NCI-H460 (cell line): ENCODE measurements around the gene MATN4. TPM values are rescaled to one million over a fixed set of nuclear protein-coding genes. Genes with fewer than 3 reads are reported as not detected.
"Not testable (repeated sequence)": the region's sequence is repeated elsewhere in the genome, so short reads cannot be mapped to it uniquely, and the experiment has no call there.

ENCODE experiments used
- DNase-seq: peaks from one replicate; pipeline ENCODE4 v3.0.0-alpha.2; 2016; ENCODE audit warnings: low read depth; ENCODE audit errors: extremely low read depth
- polyA plus RNA-seq: library from polyadenylated mRNA; depleted of rRNA; stranded (reverse); fragments of >200 nt; gene quantifications from 2 replicates; pipeline ENCODE4 v1.2.3, GENCODE V29; 2014; cell fraction: nucleus; rRNA removed
- total RNA-seq: library from RNA; depleted of rRNA; stranded (reverse); fragments of >200 nt; shearing (Covaris generic); gene quantifications from 2 replicates; pipeline ENCODE4 v1.2.3, GENCODE V29; 2014; rRNA removed

Gene MATN4, protein sequence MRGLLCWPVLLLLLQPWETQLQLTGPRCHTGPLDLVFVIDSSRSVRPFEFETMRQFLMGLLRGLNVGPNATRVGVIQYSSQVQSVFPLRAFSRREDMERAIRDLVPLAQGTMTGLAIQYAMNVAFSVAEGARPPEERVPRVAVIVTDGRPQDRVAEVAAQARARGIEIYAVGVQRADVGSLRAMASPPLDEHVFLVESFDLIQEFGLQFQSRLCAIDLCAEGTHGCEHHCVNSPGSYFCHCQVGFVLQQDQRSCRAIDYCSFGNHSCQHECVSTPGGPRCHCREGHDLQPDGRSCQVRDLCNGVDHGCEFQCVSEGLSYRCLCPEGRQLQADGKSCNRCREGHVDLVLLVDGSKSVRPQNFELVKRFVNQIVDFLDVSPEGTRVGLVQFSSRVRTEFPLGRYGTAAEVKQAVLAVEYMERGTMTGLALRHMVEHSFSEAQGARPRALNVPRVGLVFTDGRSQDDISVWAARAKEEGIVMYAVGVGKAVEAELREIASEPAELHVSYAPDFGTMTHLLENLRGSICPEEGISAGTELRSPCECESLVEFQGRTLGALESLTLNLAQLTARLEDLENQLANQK
- total RNA-seq, result not detected in 2 replicates
- polyA plus RNA-seq, result 0.17 TPM in 1 of 2 replicates, not detected in the other

DNA sequence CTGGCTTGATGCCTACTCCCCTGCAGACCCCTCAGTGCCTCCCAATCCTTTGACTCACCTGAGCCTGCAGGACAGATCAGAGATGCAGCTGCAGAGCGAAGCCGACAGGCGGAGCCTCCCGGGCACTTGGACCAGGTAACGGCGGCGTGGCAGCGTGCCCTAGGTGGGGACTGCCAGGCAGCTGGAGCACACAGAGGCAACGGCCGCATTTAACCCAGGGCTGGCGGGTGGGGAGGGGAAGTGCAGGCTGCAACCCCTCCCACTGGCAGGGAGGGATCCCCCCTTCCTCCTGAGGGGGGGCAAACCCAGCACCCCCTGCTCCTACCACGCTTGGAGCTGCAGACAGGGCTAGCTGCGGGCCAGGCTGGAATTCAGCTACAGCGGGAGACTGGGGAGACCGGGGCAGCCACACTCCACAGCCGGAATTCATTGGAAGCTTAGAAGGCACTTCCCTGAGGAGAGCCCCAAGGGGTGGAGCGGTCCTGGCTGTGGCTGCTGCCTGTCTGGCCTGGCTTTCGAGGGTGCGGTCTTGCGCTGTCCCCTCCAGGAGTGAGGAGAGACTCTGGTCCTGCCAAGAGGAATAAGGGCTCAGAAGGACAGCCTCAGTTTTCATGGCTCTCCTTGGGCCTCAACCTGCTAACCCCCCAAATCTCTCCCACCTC lies at the start of gene MATN4:
MATN4 (minus strand) TSS at position 183 of the 662 bp plus-strand sequence. CDS start 2,717 bp downstream, outside the sequence.
- no peak for DNase-seq

DNA sequence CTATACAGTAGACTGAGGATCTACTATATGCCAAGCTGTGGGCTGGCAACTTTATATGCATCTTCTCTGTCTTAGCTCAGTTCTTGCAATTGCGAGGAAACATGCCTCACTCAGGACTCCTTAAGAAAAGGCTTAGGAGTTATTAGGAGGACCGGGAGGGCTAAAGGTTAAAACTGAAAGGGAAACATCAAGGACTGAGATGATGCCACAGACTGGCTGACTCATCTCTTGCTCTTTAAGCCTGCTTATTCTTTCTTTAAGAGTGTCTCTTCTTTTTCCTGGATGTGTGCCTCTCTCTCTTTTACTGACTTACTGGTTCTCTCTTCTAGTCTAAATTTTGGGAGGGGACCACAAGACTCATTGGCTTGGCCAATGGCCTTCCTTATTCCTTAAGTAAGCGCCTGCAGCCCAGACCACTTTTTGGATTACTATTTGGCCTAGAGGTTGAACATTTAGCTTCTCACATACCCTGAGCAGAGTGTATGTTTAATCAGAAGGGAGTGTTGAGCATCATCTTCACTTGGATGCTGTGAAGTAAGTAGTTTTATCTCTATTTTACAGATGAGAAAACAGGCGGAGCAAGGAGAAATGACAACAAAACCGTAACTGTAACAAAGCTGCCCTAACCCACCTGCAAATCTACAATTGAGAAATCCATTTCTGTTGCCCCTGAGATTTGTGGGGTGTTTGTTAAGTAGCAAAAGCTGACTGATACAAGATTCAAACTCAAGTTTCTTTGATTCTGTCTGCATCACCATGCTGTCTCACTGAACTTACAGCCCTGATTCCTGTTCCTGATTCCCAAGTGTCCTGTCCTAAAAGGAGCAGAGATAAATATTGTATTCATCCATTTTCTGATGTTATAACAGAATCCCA lies 47.3 kb upstream of the MATN4 start:
- DNase-seq, result no peak

DNA sequence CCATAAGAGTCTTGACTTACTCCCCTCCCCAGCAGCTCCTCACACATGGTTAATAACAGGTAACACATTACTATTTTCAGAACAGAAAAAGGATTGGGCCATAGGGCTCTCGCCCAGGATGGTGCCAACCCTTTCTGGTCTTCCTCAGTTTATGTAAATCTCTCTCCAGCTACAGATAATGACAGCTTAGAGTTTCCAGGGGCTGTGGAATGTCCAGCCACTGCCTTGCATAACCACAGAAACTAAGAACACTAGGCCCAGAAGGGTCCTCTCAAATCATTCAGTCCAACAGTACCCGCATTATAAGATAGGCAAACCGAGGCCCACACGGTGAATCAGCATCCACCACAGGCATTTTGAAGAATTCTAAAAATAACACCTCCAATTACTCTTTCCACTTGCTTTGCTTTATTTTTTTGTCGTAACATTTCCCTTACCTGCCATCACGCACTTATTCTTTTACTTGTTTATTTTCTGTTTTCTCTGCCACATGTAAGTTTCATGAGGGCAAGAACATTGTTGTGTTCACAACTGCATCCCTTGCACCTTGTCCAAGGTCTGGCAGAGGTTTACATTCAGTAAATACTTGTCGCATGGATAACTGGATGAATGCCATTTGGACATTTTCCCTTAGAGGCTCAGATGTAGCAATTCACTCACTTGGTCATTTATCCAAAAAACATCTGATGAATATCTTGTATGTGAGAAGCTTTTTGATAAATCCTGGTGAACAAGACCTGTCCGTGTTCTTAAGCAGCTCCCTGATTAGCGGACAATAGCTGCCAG lies 46.5 kb upstream of the MATN4 start:
- no peak for DNase-seq

DNA sequence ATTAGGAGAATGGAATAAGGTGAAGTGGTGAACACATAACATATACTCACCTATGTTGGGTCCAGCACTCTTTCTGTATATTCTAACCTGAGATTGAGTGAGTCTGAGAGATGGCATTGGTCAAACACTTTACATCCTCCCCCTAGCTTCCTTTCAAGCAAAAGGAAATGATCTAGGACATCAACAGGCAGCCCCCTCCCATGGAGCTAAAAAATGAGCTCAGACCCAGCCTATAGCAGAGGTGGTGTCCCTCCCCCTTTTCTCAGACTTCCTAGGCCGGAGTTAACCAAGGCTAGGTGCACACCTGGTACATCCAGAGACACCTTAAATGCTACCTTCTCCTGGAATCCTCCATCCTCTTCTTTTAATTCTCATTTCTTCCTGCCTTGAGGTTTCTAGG lies 45.6 kb upstream of the MATN4 start:
- DNase-seq, result no peak

DNA sequence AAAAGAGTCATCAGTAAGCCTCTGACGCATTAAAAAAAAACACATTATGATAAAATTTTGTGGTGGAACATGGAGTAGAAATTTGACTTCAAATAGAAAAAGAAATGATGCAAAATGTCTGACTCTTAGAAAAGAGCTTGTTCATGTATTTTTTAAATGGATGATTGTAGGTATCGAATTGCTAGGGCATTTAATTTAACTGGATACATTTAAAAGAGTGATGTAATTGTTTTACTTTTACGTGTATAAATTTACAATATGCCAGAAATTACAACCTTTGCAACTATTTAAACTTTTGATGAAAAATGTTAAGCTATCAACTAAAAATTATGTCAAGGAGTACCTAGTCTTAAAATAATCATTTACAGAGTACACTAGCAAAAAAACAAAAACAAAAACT lies 44.6 kb upstream of the MATN4 start:
- no peak for DNase-seq

DNA sequence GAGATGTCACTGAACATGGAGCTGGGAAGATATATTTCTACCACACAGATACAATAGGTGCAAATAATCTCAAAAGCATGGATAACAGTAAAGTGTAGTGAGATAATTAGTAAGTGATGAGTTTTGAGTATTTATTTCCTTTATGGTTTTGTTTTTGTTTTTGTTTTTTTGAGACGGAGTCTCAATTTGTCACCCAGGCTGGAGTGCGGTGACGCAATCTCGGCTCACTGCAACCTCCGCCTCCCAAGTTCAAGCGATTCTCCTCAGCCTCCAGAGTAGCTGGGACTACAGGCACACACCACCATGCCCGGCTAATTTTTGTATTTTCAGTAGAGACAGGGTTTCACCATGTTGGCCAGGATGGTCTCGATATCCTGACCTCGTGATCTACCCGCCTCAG lies 42.7 kb upstream of the MATN4 start:
- DNase-seq, result not testable (repeated sequence)

DNA sequence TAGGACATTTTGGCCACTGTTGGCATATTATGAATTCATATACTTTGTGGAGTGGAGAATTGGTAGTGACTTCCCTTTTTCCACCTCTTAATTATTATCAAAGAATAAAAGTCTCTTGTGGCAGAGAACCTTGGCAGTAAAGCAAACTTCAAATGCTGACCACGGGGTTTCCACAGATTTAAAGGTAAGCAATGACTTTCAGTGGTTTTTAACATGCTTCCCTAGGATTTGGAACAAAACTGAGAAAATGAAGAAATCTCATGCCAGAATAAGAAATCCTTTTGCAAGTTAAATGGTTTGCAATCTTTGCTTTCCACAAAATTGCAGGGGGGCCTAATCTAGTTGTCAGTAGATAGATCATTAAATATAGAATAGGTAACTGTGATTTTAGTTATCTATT lies 42.1 kb upstream of the MATN4 start:
- DNase-seq, result no peak

DNA sequence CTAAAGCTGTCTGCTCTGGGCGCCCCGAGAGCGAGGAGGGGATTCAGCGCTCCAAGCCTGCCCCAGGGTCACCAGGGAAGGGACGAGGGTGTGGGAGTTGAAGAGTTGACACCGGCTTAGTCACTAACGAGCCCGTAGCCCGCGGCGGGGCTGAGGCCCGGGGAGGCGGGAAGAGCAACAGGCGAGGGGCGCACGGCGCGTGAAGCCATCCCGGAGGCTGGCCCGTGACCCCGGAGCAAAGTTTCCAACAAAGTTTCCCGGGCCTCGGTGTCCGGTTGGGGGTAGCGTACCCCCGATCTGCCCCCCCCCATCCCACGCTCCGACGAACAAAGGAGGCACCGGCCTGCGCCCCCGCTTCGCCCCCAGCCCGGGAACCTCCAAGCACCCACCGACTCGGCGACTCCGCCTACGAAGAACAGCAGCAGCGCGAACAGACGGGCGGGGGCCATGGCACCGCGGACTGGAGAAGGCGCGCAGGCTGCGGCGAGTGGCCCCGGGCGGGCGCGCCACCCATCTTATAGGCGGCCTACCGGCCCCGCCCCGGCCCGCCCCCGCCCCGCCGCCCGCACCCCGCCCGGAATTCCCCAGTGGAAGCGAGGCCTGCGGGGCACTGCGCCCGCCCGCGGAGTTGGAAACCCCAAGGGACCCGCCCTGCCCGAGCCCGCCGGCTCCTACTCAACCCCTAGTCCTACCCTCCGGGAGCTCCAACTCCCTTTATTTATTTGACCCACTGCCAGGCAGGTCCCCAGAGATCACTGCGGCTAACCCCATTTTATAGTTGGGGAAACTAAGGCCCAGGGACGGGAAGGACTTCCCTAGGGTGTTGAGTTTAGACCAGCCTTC lies 40.1 kb upstream of the MATN4 start, which contains the start of gene SDC4:
SDC4 (minus strand) TSS at position 489 of the 843 bp plus-strand sequence; CDS start at position 449, 40 bp downstream.
- peak; percentile 45 for DNase-seq

DNA sequence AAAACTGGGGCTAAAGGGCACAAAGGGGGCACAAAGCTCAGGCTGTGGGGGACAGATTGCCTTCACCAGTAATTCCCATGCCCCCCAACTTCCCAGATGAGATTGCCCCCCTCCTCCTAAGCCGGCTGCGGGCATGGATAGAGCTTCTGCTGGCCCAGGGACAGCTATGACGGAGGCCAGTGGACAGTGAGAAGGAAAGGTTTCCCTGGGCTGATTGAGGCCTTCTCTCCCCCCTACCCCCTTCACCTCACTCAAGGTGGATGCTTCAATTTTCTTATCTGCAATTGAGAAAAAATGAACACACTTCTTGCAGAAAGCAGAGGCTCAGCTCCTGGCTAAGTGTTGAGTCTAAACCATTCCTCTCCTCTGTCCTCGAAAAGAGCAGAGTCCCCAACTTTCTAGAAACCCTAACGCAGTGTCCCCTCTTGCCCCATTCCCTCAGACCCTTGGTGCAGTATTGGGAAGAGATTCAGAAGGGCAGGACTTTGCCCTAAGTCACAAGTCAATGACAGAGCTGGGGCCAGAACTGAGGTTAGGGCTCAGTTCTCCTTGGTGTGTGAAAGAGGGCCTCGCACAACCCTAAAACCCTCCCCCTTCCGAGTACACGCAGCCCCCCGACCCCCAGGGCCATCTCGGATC lies 39.3 kb upstream of the MATN4 start:
- no peak for DNase-seq

DNA sequence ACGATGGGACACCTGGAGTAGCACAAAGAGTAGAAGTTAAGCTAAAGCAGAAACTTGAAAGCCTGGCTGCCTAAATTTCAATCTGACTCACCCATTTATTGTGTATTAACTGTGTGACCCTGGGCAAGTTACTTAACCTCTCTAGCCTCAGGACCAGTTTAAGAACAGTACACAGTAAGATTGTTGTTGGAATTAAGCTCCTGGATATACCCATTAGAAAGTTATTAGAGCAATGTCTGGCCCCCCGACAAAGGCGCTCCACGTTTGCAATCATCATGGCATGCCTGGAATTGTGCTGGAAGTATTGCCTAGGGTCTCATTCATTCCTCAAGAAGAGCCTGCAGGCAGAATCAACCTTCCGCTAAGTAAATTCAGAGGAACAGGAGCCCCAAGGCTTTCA lies 38.8 kb upstream of the MATN4 start:
- DNase-seq, result no peak

DNA sequence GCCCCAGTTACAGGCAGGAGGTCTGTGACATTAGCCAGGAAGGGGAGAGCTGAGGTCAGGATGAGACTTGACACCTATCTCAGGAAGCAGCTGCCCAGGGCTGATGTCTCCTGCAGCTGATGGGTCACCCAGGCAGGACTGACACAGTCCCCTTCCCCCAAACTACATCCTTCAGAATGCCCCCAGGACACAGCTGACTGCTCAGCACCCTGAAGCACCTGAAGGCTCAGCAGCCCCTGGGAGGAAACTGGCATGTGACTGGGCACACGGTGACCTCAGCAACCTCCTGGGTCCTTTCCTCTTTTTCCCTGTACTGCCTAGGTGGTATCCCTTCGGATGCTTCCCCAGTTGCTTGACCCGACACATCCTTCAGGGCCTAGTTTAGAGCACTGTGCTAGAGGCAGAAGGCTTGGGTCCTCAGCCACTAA lies 38.2 kb upstream of the MATN4 start:
- no peak for DNase-seq

DNA sequence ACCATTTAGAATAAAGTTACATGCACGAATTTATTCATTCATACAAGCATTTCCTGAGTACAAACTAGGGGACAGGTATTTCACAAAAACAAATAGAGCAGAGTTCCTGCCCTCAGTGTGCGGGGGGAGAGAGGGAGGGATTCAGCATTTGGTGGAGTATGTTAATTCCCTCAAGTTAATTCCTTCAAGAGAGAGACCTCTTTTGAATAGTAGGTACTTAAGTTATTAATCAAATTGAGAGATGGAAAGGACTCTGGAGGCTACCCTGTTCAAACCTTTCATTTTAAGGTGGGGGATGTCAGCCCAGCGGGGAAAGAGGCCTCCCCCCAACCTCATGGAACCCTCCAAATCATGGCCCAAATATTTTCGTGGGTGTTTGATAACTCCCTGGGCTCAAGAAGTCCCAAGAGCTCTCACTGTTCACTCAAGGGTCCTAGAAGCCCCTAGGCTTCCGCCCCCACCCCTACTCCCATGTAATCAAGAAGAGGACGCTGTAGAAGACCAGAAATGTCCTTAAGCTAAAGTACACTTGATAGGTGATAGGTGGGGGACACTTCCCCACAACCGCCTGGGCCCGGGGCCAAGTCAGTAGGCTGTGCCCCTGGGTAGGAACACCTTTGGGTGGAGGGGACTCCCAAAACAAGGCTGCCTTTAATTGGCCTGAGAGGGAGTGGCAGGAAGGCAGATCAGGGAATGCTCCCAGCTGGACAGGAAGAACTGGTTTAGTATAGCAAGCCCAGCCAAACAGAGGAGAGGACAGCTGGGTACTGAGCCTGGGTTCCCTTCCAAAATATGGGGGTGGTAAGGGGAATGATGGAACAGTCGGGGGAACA lies 37.2 kb upstream of the MATN4 start:
- DNase-seq, result no peak

DNA sequence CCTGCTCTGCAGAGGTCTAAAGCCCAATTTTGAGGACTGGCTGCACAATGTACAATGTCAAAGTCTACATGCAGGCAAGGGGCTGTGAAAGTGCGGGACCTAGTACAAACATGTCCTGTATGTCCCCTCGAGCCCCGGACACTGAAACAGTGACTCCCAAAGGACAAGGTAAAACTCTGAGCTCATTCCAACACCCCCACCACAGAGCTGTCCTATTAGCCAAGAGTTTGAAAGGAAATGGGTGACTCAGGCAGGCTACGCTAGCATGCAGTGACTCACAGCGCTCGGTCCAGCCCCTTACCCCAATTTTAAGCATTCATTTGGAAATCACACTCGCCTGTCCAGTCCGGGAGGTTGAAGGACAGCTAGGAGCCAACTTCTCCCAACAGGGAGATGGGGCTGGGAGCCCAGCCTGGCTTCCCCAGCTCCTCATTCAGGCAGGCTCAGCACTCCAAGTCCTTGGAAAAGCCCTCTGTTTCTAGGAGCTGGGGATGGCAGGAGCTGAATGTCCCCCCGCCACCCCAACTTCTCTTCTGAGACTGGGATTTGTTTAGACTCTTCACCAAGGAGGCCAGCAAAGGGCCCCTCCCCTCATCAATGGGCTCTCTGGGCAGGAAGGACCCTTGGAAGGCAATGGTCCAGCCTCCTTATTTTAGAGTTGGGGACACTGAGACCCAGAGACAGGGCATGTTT lies 36.2 kb upstream of the MATN4 start:
- DNase-seq, result peak; percentile 49

DNA sequence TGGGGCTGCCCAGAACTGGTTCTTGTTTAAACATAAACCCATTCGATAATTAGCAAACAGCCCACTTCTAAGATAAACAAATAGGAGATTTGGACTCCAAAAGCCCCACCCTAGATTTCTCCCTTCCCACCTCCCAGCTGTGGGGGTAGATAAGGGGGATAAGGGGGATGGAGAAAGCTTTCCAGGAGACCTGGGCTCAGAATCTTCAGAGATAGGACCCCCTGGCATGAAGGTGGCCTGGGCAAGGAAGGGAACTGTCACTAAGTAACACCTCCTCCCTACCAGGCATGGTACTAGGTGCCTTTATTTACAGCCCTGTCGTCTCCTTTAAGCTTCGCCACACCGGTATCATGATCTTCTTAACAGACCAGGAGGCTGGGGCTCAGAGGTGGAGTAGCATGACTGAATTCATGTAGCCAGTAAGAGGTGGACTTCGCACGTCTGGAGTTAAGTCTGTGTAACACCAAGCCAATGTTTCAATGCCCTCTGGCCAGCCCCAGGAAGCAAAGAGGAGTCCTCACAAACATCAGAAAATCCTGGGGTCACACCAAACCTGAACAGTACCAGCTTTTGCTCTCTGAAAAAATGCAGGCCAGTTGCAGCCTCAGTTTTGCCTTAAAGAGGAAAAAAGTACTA lies 35.6 kb upstream of the MATN4 start:
- no peak for DNase-seq

DNA sequence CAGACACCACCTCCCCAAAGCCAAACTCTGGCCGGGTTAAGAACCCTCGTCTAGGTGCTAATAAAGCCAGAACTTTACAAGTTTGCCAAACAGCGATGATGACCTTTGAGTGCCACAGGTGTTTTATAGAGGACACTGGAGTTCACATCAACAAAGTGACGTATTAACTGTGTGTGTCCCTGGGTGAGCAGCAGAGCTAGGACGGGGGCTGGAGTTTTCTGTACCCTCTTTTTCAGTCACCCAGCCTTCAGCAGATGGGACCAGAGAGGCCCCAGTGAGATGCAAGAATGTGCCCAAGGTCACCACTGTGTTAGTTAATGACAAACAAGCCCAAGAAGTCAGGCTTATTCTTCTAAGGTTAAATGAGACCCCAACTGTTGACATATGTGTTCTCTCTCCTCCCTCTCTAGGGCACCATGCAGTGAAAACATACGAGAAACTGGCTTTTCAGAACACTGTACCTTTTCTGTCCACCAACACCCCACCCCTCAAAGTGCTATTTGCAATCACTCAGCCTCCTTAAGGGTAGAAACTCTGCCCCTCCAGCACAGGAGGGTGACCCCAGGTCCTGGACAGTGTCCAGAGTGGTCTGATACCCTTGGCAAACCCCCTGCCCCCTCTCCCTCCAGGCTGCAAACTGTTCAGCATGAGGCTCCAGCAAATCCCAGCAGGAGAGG lies 34.9 kb upstream of the MATN4 start:
- DNase-seq, result no peak
